IPS-NIHi7 (cell line): ENCODE results near the gene DOCK9.

Experiments used
- DNase-seq: peaks from one replicate; pipeline ENCODE4 v3.0.0; 2012; ENCODE audit warnings: mixed read lengths; ENCODE audit errors: extremely low spot score

The DOCK9 gene

GRCh38 chr13:98886587-98887230 lies 91.2 kb downstream of the DOCK9 start:
- DNase-seq: no peak

GRCh38 chr13:98885600-98885999 lies 92.3 kb downstream of the DOCK9 start:
- no peak for DNase-seq

- no peak for DNase-seq
Observed at GRCh38 chr13:98883998-98884397, 93.9 kb downstream of the DOCK9 start.

GRCh38 chr13:98881390-98881789 lies 96.5 kb downstream of the DOCK9 start:
- DNase-seq: no peak

GRCh38 chr13:98880677-98881076 lies 97.2 kb downstream of the DOCK9 start:
- no peak for DNase-seq

- DNase-seq: no peak
Observed at GRCh38 chr13:98879957-98880356, 97.9 kb downstream of the DOCK9 start.

- DNase-seq: no peak
Observed at GRCh38 chr13:98879127-98879520, 98.7 kb downstream of the DOCK9 start.

- no peak for DNase-seq
Observed at GRCh38 chr13:98878486-98879126, 99.3 kb downstream of the DOCK9 start.

- DNase-seq: no peak
Observed at GRCh38 chr13:98877936-98878335, 99.9 kb downstream of the DOCK9 start.

- no peak for DNase-seq
Observed at GRCh38 chr13:98877466-98877865, 100.4 kb downstream of the DOCK9 start.

GRCh38 chr13:98875146-98875729 lies 102.6 kb downstream of the DOCK9 start:
- DNase-seq: no peak

- no peak for DNase-seq
Observed at GRCh38 chr13:98874029-98874397, 103.9 kb downstream of the DOCK9 start.

GRCh38 chr13:98873377-98874028 lies 104.4 kb downstream of the DOCK9 start:
- no peak for DNase-seq

GRCh38 chr13:98871727-98872126 lies 106.1 kb downstream of the DOCK9 start:
- no peak for DNase-seq

- no peak for DNase-seq
Observed at GRCh38 chr13:98869408-98870090, 108.3 kb downstream of the DOCK9 start.

GRCh38 chr13:98868932-98869331 lies 108.9 kb downstream of the DOCK9 start:
- no peak for DNase-seq

GRCh38 chr13:98866882-98867281 lies 111.0 kb downstream of the DOCK9 start:
- DNase-seq: no peak

GRCh38 chr13:98860491-98860890 lies 117.4 kb downstream of the DOCK9 start:
- no peak for DNase-seq

- no peak for DNase-seq
Observed at GRCh38 chr13:98858191-98858590, 119.7 kb downstream of the DOCK9 start.

GRCh38 chr13:98856983-98857382 lies 120.9 kb downstream of the DOCK9 start:
- DNase-seq: no peak

GRCh38 chr13:98854448-98854847 lies 123.4 kb downstream of the DOCK9 start:
- no peak for DNase-seq

GRCh38 chr13:98853771-98854221 lies 124.1 kb downstream of the DOCK9 start:
- DNase-seq: no peak
